Neural progenitor cell (in vitro differentiated cells): ENCODE data around the gene TRABD2B. TPM values are rescaled to one million over a fixed set of nuclear protein-coding genes. Genes with fewer than 3 reads are reported as not detected.

Experiments used
- DNase-seq: peaks from one replicate; pipeline ENCODE4 v3.0.0-alpha.2; 2016; ENCODE audit warnings: low spot score
- H2AFZ ChIP-seq: fragments of 200-600 bp; sonication (generic); replicated peaks from 2 replicates; pipeline ENCODE4 v1.6.1; 2016; ENCODE audit warnings: antibody characterized with exemption
- H3F3A ChIP-seq: fragments of 200-600 bp; sonication (generic); 2 replicates; pipeline ENCODE4 v1.6.1; 2016; ENCODE audit warnings: antibody characterized with exemption, low read depth
- H3K27ac ChIP-seq: fragments of 200-600 bp; sonication (generic); 2 replicates; pipeline ENCODE4 v1.5.1; 2016; ENCODE audit warnings: mild to moderate bottlenecking
- H3K27me3 ChIP-seq: fragments of 200-600 bp; sonication (generic); 2 replicates; pipeline ENCODE4 v1.6.1; 2016; ENCODE audit warnings: mild to moderate bottlenecking, moderate library complexity
- H3K36me3 ChIP-seq: fragments of 200-600 bp; sonication (generic); 2 replicates; pipeline ENCODE4 v1.5.1; 2016
- H3K4me1 ChIP-seq: fragments of 200-600 bp; sonication (generic); 2 replicates; pipeline ENCODE4 v1.6.1; 2016; ENCODE audit warnings: mixed run types
- H3K4me2 ChIP-seq: fragments of 200-600 bp; sonication (generic); 2 replicates; pipeline ENCODE4 v1.6.1; 2016
- H3K4me3 ChIP-seq: fragments of 200-600 bp; sonication (generic); 2 replicates; pipeline ENCODE4 v1.5.1; 2016
- H3K79me2 ChIP-seq: fragments of 200-600 bp; sonication (generic); 2 replicates; pipeline ENCODE4 v1.6.1; 2016; ENCODE audit warnings: low read depth
- H3K9ac ChIP-seq: fragments of 200-600 bp; sonication (generic); 2 replicates; pipeline ENCODE4 v1.6.1; 2016
- H3K9me3 ChIP-seq: fragments of 200-600 bp; sonication (generic); 2 replicates; pipeline ENCODE4 v1.5.1; 2016; ENCODE audit warnings: low read depth
- H4K20me1 ChIP-seq: fragments of 200-600 bp; sonication (generic); 2 replicates; pipeline ENCODE4 v1.6.1; 2016; ENCODE audit warnings: low read depth
- H3K27ac Mint-ChIP-seq: 3 replicates; pipeline ENCODE4 v1.8.0; 2021; ENCODE audit warnings: mixed read lengths
- H3K27me3 Mint-ChIP-seq: 2 replicates; pipeline ENCODE4 v1.8.0; 2022; ENCODE audit warnings: low read depth, mild to moderate bottlenecking, inconsistent platforms, moderate library complexity, mixed read lengths; ENCODE audit not compliant: insufficient read depth
- H3K36me3 Mint-ChIP-seq: 3 replicates; pipeline ENCODE4 v1.8.0; 2021; ENCODE audit warnings: mixed read lengths
- H3K4me1 Mint-ChIP-seq: 3 replicates; pipeline ENCODE4 v1.8.0; 2021; ENCODE audit warnings: mixed read lengths
- H3K4me3 Mint-ChIP-seq: 3 replicates; pipeline ENCODE4 v1.8.0; 2021; ENCODE audit warnings: mild to moderate bottlenecking, moderate library complexity, mixed read lengths
- H3K9me3 Mint-ChIP-seq: 3 replicates; pipeline ENCODE4 v1.8.0; 2020; ENCODE audit warnings: mixed read lengths
- CTCF ChIP-seq: fragments of 200-600 bp; sonication (generic); IDR thresholded peaks from 2 replicates; pipeline ENCODE4 v1.5.1; 2017; ENCODE audit warnings: antibody characterized with exemption, mild to moderate bottlenecking
- EZH2 ChIP-seq: fragments of 200-600 bp; sonication (generic); IDR thresholded peaks from 2 replicates; pipeline ENCODE4 v1.6.1; 2017; ENCODE audit warnings: antibody characterized with exemption, mild to moderate bottlenecking, moderate library complexity
- EZH2phosphoT487 ChIP-seq: fragments of 200-600 bp; sonication (generic); IDR thresholded peaks from 2 replicates; pipeline ENCODE4 v1.6.1; 2017; ENCODE audit warnings: antibody characterized with exemption
- total RNA-seq: library from RNA; depleted of rRNA; stranded (reverse); fragments of >200 nt; gene quantifications from 2 replicates; pipeline ENCODE4 v1.2.3, GENCODE V29; 2015; ENCODE audit warnings: low replicate concordance

TRABD2B gene
- total RNA-seq, 1 donor from 2014 or later: 0.09 TPM

- no peaks in the 10 kb centered on the region for H3F3A ChIP-seq
- no peaks in the 10 kb centered on the region for H3K9me3 ChIP-seq
- no peaks in the 10 kb centered on the region for H3K9me3 Mint-ChIP-seq
- H3K4me3 ChIP-seq: no peak overlapping the region
- H2AFZ ChIP-seq: no peak overlapping the region
- peaks cover 4% of the 10 kb centered on the region for H3K4me1 Mint-ChIP-seq
- H4K20me1 ChIP-seq: no peaks in the 10 kb centered on the region
- no peak overlapping the region for H3K27ac ChIP-seq
- H3K9ac ChIP-seq: no peak overlapping the region
- peaks cover 5% of the 10 kb centered on the region for H3K27me3 Mint-ChIP-seq
- peaks cover 8% of the 10 kb centered on the region for H3K4me1 ChIP-seq
- no peaks in the 10 kb centered on the region for H3K36me3 ChIP-seq
- peaks cover 1% of the 10 kb centered on the region for H3K36me3 Mint-ChIP-seq
- H3K27ac Mint-ChIP-seq: no peak overlapping the region
- no peaks in the 10 kb centered on the region for H3K79me2 ChIP-seq
- no peaks in the 10 kb centered on the region for H3K27me3 ChIP-seq
- H3K4me3 Mint-ChIP-seq: no peak overlapping the region
- no peak for TF ChIP-seq EZH2phosphoT487
- no peak for TF ChIP-seq EZH2
- no peak for TF ChIP-seq CTCF
- no peak for DNase-seq
- no peak overlapping the region for H3K4me2 ChIP-seq
Measured at GRCh38 chr1:47850451-47850850, 146.7 kb downstream of the TRABD2B start.

GRCh38 chr1:47849591-47850261 lies 147.5 kb downstream of the TRABD2B start:
- Histone ChIP-seq H3K4me1 (peaks cover 8% of the 10 kb centered on the region), H3K79me2 (no peaks in the 10 kb centered on the region), H3K4me2 (no peak overlapping the region), H3K27ac (no peak overlapping the region), H3K4me3 (no peak overlapping the region), H4K20me1 (no peaks in the 10 kb centered on the region), H3K9me3 (no peaks in the 10 kb centered on the region), H3K36me3 (no peaks in the 10 kb centered on the region), H2AFZ (no peak overlapping the region), H3K27me3 (no peaks in the 10 kb centered on the region), H3F3A (no peaks in the 10 kb centered on the region), H3K9ac (no peak overlapping the region)
- peaks cover 5% of the 10 kb centered on the region for H3K27me3 Mint-ChIP-seq
- no peaks in the 10 kb centered on the region for H3K9me3 Mint-ChIP-seq
- TF ChIP-seq EZH2phosphoT487 (no peak), EZH2 (no peak), CTCF (no peak)
- peaks cover 1% of the 10 kb centered on the region for H3K36me3 Mint-ChIP-seq
- no peak overlapping the region for H3K27ac Mint-ChIP-seq
- peaks cover 4% of the 10 kb centered on the region for H3K4me1 Mint-ChIP-seq
- no peak for DNase-seq
- no peak overlapping the region for H3K4me3 Mint-ChIP-seq

- Histone ChIP-seq H3K4me1 (peaks cover 8% of the 10 kb centered on the region), H3K9ac (no peak overlapping the region), H3K27ac (no peak overlapping the region), H3K4me2 (no peak overlapping the region), H4K20me1 (no peaks in the 10 kb centered on the region), H3K4me3 (no peak overlapping the region), H2AFZ (no peak overlapping the region), H3K36me3 (no peaks in the 10 kb centered on the region), H3K27me3 (no peaks in the 10 kb centered on the region), H3K79me2 (no peaks in the 10 kb centered on the region), H3K9me3 (no peaks in the 10 kb centered on the region), H3F3A (no peaks in the 10 kb centered on the region)
- no peak for DNase-seq
- peaks cover 1% of the 10 kb centered on the region for H3K36me3 Mint-ChIP-seq
- TF ChIP-seq EZH2 (no peak), CTCF (no peak), EZH2phosphoT487 (no peak)
- no peak overlapping the region for H3K4me3 Mint-ChIP-seq
- H3K4me1 Mint-ChIP-seq: peaks cover 7% of the 10 kb centered on the region
- peaks cover 5% of the 10 kb centered on the region for H3K27me3 Mint-ChIP-seq
- H3K27ac Mint-ChIP-seq: no peak overlapping the region
- H3K9me3 Mint-ChIP-seq: no peaks in the 10 kb centered on the region
Measured at GRCh38 chr1:47849005-47849521, 148.1 kb downstream of the TRABD2B start.
